ENCODE data around the gene MICOS13.
A peak's percentile ranks its signal among the peaks of the same experiment; 100 is the strongest.
"Not testable (repeated sequence)": the region's sequence is repeated elsewhere in the genome, so short reads cannot be mapped to it uniquely, and the experiment has no call there.

Gene MICOS13

DNA sequence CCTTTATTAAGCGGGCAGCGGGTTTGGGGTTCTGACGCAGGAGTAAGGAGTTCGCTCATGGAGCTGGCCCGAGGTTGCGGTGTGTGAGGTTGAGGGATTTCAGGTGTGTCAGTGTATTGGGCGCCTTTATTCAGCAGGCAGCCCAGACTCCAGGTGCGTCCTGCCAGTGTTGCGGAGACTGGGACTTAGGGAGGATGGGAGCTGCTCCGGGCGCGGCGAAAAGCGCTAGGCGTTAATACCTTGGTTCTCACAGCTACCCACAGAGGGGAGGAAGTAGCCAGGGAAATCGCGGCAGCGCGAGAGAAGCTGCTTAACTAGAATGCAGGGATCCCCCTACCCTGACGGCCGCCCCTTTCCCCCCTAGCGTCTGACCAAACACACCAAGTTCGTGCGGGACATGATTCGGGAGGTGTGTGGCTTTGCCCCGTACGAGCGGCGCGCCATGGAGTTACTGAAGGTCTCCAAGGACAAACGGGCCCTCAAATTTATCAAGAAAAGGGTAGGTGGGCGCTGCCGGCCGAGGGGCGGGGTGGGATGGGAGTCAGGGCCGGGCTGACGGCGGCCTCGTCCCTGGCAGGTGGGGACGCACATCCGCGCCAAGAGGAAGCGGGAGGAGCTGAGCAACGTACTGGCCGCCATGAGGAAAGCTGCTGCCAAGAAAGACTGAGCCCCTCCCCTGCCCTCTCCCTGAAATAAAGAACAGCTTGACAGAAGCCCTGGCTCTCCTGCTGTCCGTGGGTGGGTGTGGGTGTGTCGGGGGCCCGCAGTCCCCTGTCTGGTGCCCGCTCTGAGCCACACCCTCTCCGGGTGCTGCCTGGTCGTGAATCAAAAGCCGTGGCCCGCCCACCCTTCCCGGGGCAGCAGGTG, 10.9 kb upstream of the MICOS13 start:
- TF ChIP-seq, protein P1, sequence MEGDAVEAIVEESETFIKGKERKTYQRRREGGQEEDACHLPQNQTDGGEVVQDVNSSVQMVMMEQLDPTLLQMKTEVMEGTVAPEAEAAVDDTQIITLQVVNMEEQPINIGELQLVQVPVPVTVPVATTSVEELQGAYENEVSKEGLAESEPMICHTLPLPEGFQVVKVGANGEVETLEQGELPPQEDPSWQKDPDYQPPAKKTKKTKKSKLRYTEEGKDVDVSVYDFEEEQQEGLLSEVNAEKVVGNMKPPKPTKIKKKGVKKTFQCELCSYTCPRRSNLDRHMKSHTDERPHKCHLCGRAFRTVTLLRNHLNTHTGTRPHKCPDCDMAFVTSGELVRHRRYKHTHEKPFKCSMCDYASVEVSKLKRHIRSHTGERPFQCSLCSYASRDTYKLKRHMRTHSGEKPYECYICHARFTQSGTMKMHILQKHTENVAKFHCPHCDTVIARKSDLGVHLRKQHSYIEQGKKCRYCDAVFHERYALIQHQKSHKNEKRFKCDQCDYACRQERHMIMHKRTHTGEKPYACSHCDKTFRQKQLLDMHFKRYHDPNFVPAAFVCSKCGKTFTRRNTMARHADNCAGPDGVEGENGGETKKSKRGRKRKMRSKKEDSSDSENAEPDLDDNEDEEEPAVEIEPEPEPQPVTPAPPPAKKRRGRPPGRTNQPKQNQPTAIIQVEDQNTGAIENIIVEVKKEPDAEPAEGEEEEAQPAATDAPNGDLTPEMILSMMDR (IDR thresholded peaks at IDR 0.05; ENCODE audit: borderline replicate concordance, insufficient read depth, low read depth, low read length): no peak
- peak overlapping the region; percentile 89 for H3K4me3 ChIP-seq (ENCODE audit: low read depth, low read length)

DNA sequence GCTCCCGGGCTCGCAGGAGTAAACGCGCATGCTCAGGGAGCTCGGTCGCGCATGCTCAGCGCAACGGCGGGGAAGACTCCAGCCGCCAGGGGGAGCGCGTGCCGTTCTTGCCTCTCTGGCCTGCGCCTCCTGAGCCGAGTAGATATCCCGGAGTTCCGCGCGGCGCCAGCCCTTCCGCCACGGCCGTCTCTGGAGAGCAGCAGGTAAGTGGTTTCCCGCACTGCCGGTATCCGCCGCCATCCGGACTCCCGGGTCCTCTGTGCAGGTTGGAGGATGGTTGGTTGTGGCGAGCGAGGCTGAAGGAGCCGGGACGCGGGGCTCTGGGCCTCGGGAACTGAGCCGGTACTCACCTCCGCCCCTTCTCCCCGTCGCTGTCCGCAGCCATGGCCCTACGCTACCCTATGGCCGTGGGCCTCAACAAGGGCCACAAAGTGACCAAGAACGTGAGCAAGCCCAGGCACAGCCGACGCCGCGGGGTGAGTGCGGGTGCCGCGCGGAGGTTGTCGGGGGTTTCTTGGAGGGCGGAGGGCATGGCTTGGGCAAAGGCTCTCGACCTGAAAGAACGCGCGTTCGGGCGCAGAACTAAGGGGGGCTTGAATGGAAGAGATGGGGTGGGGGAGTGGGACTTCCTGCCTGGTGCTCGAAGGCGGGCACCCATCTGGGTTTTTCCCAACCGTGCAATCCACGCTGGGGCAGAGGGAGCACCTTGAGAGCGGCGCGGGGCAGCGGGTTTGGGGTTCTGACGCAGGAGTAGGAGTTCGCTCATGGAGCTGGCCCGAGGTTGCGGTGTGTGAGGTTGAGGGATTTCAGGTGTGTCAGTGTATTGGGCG, 10.0 kb upstream of the MICOS13 start, which contains the start of gene RPL36:
TSS of gene RPL36 (plus strand) at position 171 of the 830 bp plus-strand sequence. CDS start at position 384, 213 bp downstream.
- H3K4me3 ChIP-seq (ENCODE audit: low read depth, low read length): peak within 1 kb of the TSS; percentile 89
- TF ChIP-seq, protein P1 (IDR thresholded peaks at IDR 0.05; ENCODE audit: borderline replicate concordance, insufficient read depth, low read depth, low read length): peak; percentile 99

DNA sequence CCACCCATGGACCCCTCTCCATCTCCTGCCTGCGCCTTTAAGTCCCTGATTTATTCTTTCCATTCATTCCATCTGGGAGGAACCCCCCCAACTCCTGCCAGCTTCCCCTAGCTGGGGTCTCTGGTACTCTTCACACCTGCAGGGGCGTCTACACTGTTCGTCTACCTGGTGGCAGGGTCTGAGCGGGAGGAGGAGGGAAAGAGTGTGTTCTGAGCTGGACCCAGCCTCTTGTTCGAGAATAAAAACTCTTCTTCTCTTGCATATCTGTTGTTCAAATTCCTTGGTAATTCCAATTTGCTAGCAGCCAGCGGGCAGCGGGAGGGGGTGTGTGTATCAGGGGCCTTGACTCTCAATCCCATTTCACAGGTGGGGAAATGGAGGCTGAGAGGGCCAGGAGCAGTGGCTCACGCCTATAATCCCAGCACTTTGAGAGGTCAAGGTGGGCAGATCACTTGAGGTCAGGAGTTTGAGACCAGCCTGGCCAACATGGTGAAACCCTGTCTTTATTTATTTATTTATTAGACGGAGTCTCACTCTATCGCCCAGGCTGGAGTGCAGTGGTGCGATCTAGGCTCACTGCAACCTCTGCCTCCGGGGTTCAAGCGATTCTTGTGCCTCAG, 8.1 kb upstream of the MICOS13 start:
- not testable (repeated sequence) for H3K4me3 ChIP-seq (ENCODE audit: low read depth, low read length)
- TF ChIP-seq, protein P1 (IDR thresholded peaks at IDR 0.05; ENCODE audit: borderline replicate concordance, insufficient read depth, low read depth, low read length): 0 out of 2 replicates have a peak, but pooled peaks have one; percentile 2

DNA sequence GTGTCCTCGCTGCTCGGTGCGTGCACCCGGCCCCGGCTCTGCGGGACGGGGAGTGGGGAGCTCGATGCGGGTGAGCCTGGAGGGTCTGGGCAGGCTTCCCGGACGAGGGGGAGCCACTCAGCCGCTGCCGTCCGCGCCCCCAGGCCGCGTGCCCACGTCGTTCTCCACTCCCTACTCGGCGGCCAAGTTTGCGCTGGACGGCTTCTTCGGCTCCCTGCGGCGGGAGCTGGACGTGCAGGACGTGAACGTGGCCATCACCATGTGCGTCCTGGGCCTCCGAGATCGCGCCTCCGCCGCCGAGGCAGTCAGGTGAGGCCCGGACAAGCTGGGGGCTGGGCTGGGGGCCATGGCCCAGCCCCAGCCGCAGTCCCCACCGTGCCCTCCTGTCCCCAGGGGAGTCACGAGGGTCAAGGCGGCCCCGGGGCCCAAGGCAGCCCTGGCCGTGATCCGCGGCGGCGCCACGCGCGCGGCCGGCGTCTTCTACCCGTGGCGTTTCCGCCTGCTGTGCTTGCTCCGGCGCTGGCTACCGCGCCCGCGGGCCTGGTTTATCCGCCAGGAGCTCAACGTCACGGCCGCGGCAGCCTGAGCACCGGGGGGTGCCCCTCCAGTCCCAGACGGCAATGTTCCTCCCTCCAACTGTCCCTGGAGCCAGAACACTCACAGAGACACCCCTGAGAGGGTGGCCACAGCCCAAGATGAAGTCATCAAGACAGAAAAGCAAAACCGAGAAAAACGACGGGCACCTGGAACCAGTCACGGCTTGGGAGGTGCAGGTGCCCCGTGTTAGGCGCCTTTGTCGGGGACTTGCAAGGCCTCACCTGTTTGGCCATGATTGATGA, 7.3 kb upstream of the MICOS13 start:
- TF ChIP-seq, protein P1 (IDR thresholded peaks at IDR 0.05; ENCODE audit: borderline replicate concordance, insufficient read depth, low read depth, low read length): no peak
- peak overlapping the region; percentile 18 for H3K4me3 ChIP-seq (ENCODE audit: low read depth, low read length)

DNA sequence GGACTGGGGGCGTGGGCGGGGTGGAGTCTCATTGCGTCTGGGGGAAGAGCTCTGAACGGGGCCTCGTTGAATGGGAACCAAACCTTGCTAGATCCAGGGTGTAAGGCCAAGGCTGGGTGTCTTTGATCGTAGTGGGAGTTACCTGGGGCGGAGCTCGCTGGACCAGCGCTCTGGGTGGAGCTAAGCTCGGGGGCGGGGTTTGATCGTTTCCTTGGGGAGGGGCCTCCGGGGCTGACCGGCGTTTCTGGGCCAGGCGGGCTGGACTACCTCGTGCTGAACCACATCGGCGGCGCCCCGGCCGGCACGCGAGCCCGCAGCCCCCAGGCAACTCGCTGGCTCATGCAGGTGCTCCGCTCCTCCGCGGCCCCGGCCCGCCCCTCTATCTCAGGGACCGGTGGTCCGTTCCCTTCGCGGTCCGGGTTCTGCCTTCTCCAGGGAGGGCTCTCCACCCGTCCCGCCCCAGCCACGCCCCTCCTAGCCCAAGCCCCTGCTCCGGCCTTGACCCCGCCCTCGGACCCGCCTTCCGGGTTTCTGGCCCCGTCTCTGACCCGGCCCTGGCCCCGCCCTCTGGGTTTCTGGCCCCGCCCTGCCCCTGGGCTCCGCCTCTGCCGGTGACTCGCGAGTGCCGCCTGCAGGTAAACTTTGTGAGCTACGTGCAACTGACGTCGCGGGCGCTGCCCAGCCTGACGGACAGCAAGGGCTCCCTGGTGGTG, 6.5 kb upstream of the MICOS13 start:
- peak overlapping the region; percentile 60 for H3K4me3 ChIP-seq (ENCODE audit: low read depth, low read length)
- TF ChIP-seq, protein P1 (IDR thresholded peaks at IDR 0.05; ENCODE audit: borderline replicate concordance, insufficient read depth, low read depth, low read length): peak; percentile 93

DNA sequence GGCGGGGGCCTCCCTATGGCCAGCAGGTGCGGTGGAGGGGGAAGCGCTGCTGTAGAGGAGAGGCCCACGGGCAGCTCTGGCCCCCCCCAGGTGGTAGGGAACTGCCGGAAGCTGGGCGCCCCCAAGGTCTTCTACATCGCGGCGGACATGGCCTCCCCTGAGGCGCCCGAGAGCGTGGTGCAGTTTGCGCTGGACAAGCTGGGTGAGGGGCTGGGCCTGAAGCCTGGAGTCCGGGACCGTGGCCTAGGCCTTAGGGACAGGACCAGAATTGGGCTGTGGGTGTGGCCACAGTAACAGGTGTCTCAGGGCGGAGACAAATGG, 6.0 kb upstream of the MICOS13 start:
- TF ChIP-seq, protein P1 (IDR thresholded peaks at IDR 0.05; ENCODE audit: borderline replicate concordance, insufficient read depth, low read depth, low read length): no peak
- peak overlapping the region; percentile 60 for H3K4me3 ChIP-seq (ENCODE audit: low read depth, low read length)
